Adrenal gland (tissue), 12 donors: ENCODE measurements around the gene HOTAIR. TPM values are rescaled to one million over a fixed set of nuclear protein-coding genes. Genes with fewer than 3 reads are reported as not detected.

Experiments
- DNase-seq, 7 donors: peaks; one replicate each; pipeline ENCODE4 v3.0.0-alpha.2; 2019 to 2020
- H3K27ac ChIP-seq, 5 donors: fragments of 200-600 bp; sonication (generic) in 4 of 5; 1 replicate in 3 of 5; 2 replicates in 2 of 5; pipeline versions ENCODE4 v1.5.1 to v1.8.0; 2016 to 2020; ENCODE audit warnings: mild to moderate bottlenecking in 1 of 5
- H3K27me3 ChIP-seq: fragments of 200-600 bp; 2 replicates; pipeline ENCODE4 v1.8.0; 2021
- H3K36me3 ChIP-seq, 2 donors: fragments of 200-600 bp; replicated peaks in 1 of 2; 1 replicate in 1 of 2; 2 replicates in 1 of 2; pipeline versions ENCODE4 v1.5.1 to v1.8.0; 2018 to 2022
- H3K4me1 ChIP-seq, 2 donors: fragments of 200-600 bp; replicated peaks in 1 of 2; 1 replicate in 1 of 2; 2 replicates in 1 of 2; pipeline versions ENCODE4 v1.5.1 to v1.8.0; 2018 to 2021
- H3K4me3 ChIP-seq, 4 donors: fragments of 200-600 bp; sonication (generic) in 3 of 4; one replicate each; pipeline ENCODE4 v1.5.1; 2016 to 2018
- H3K9me3 ChIP-seq, 3 donors: fragments of 200-600 bp; sonication (generic) in 1 of 3; replicated peaks in 1 of 3; 1 replicate in 2 of 3; 2 replicates in 1 of 3; pipeline versions ENCODE4 v1.5.1 to v1.8.0; 2016 to 2021
- CTCF ChIP-seq, 6 experiments: fragments of 450-650 bp in 4 of 6; fragments of 200-600 bp in 2 of 6; sonication (generic) in 1 of 6; IDR thresholded peaks; 1 replicate in 5 of 6; 2 replicates in 1 of 6; pipeline versions ENCODE4 v1.5.1 to v1.8.0; 2016 to 2021; ENCODE audit warnings: antibody characterized with exemption in 6 of 6, mild to moderate bottlenecking in 2 of 6, moderate library complexity in 1 of 6
- POLR2A ChIP-seq, 2 donors: fragments of 450-650 bp; IDR thresholded peaks; one replicate each; pipeline ENCODE4 v1.6.1; 2017; ENCODE audit warnings: antibody characterized with exemption in 2 of 2, mild to moderate bottlenecking in 2 of 2, moderate library complexity in 1 of 2
- WGBS, 4 donors: extraction: QIAGEN DNeasy Blood & Tissue Kit in 2 of 4; methylation state at CpG; one replicate each; pipeline versions ENCODE4 v1.1.5 to v1.1.7; 2013 to 2017; 5-methylcytosine and 5-hydroxymethylcytosine counted together
- intact Hi-C, 2 donors: fragments of 100-400 bp; cut with DNase I; formaldehyde crosslinking; loops; one replicate each; pipeline versions ENCODE4 v1.14.1 to v1.15.0; 2022 to 2023
- polyA plus RNA-seq, 3 donors: library from polyadenylated mRNA; stranded (reverse); fragments of 200-250 nt in 2 of 3; fragments of 350-450 nt in 1 of 3; fragmentation: Illumina TruSeq in 1 of 3; extraction: RNeasy Lipid Tissue Mini Kit (QIAGEN cat#74804) in 1 of 3; gene quantifications; one replicate each; pipeline ENCODE4 v1.2.3, GENCODE V29; 2013 to 2014
- total RNA-seq, 9 donors: library from RNA; depleted of rRNA in 4 of 9; stranded (reverse); fragments of >200 nt in 4 of 9; fragments of 120-200 nt in 1 of 9; fragmentation: NEBNext Ultra II Directional in 1 of 9; extraction: Animal tissue kit (Norgen Biotek cat#: 25700) in 1 of 9; gene quantifications; one replicate each; pipeline versions ENCODE4 v1.1.0 to v1.2.4, GENCODE V29; 2013 to 2023
- donor health status: healthy with polysubstance abuse.
- donor health status: Bipolar disorder and iron deficiency.
- donor health status: DM: yes; HTN: yes; CAD: no.
- donor health status: DM: no; HTN: no; CAD: no.
- donor health status: DM: no; HTN: no; CAD: no.
- donor health status: DM: yes; HTN: yes; CAD: no.

Gene HOTAIR
- total and polyA plus RNA-seq, 12 donors: not detected

DNA sequence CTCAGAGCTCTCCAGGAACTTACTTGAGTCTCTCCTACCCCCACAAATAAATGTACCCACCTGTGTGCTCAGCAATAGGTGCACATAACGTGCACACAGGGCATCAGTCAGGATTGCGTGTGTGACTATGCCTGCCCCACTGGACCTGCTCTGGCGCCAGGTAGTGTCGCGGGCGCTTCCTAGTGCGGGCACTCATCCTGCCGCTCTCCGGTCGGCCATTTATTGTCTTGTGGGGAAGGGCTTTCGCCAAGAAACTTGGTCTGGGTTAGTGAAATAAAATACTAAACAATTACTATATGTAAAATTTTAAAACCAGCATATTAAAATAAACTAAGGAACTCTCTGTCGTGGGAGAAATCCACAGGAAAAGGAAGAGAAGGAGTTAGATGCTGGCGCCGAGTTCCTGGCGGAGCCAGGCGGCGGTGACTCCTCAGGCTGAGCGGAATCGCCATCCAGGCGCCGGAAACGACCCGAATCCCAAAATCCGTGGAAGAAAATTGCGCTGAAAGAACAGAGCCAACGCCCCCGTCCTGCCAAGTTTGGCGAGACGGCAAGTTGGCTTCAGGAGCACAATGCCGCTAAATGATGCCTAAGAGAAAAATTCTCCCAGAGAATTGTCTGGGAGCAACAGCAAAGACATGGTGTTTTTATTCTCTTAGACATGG, 44.0 kb downstream of the HOTAIR start:
- Histone ChIP-seq H3K27ac (no peak overlapping the region), H3K36me3 (no peaks in the 10 kb centered on the region), H3K27me3 (peaks cover 94% of the 10 kb centered on the region), H3K9me3 (no peaks in the 10 kb centered on the region), H3K4me1 (no peaks in the 10 kb centered on the region), H3K4me3 (no peak overlapping the region)
- WGBS, 4 donors: 5 to 8% (median 8%) methylated on average over 29 to 30 of the region's 30 CpGs
- intact Hi-C loops: no loop called here
- DNase-seq: no peak
- TF ChIP-seq POLR2A (IDR thresholded peaks at IDR 0.05) (no peak), CTCF (IDR thresholded peaks at IDR 0.05) (no peak)

DNA sequence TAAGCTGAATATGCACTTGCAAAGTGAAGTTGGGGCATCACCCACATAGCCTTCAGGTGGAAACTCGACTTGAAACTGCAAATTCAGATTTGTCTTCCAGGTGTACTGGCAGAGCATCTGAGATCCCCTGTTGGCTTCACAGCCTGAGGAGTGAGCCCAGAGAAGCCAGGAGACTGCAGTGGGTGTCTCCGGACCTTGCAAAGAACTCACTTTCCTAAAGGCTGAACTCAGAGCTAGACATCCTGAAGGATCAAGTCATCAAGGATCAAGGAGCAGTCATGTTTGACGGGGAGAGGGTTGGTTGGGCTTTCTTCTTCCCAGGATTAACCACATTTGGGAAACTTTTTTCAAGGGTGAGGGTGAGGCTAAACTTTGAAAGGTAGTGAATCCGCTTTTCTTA, 45.2 kb downstream of the HOTAIR start:
- H3K4me3 ChIP-seq: no peak overlapping the region
- 14 to 18% (median 17%) methylated on average over 4 of the region's 4 CpGs for WGBS, 4 donors
- H3K4me1 ChIP-seq: no peaks in the 10 kb centered on the region
- H3K27ac ChIP-seq: no peak overlapping the region
- no peaks in the 10 kb centered on the region for H3K9me3 ChIP-seq
- intact Hi-C loops: no loop called here
- no peak for DNase-seq
- no peak for TF ChIP-seq CTCF (IDR thresholded peaks at IDR 0.05)
- TF ChIP-seq POLR2A (IDR thresholded peaks at IDR 0.05): no peak
- no peaks in the 10 kb centered on the region for H3K36me3 ChIP-seq
- H3K27me3 ChIP-seq: peaks cover 94% of the 10 kb centered on the region

DNA sequence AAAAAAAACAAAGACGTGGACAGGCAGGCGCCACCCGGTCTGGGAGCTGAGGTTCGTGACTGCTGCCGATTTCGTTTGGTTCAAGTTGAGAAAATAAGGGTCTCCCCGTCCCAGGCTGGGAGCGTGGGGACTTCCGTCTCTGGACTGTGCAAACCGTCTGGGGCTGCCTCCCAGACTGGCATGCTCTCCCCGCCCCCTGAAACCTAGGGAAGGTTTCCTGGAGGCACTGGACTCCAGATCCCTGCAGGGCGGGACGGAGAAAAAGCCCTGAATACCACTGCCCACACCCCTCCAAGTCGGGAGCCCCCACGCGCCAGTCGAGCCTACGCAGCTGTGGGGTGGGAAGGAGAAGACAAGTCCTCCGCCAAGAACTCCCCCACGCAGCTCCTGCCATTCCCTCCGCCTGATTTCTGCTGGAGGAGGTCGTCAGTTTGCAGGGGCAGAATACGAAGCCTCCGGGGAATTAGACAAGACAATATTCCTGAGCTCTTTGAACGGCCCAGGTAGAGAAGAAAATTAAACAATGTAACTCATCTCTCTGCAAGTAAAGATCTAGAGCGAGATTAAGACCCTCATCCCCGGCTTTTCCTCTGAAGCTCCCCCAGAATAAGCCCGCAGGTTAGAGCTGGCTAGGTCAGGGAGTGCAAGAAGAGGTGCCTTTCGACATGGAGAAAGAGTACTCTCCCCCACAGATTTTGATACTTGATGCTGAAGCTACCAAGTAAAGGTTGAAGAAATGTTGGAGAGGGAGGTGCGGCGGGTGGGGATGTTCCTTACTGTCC, 46.5 kb downstream of the HOTAIR start:
- Histone ChIP-seq H3K27me3 (peaks cover 97% of the 10 kb centered on the region), H3K9me3 (no peaks in the 10 kb centered on the region), H3K27ac (no peak overlapping the region), H3K36me3 (no peaks in the 10 kb centered on the region), H3K4me3 (no peak overlapping the region), H3K4me1 (no peaks in the 10 kb centered on the region)
- no peak for DNase-seq
- TF ChIP-seq CTCF (IDR thresholded peaks at IDR 0.05) (no peak), POLR2A (IDR thresholded peaks at IDR 0.05) (no peak)
- 6 to 7% (median 6%) methylated on average over 28 to 31 of the region's 31 CpGs for WGBS, 4 donors
- intact Hi-C loops: no loop called here

- Histone ChIP-seq H3K4me3 (no peak overlapping the region), H3K9me3 (no peaks in the 10 kb centered on the region), H3K36me3 (no peaks in the 10 kb centered on the region), H3K4me1 (no peaks in the 10 kb centered on the region), H3K27me3 (peaks cover 96% of the 10 kb centered on the region), H3K27ac (no peak overlapping the region)
- WGBS, 4 donors: 5 to 8% (median 6%) methylated on average over 37 to 45 of the region's 45 CpGs
- intact Hi-C loops: no loop called here
- no peak for DNase-seq
- TF ChIP-seq POLR2A (IDR thresholded peaks at IDR 0.05) (no peak), CTCF (IDR thresholded peaks at IDR 0.05) (no peak)
These were observed 47.3 kb downstream of the HOTAIR start for GRCh38 chr12:53927220-53928029.
